GM23338 (cell line): ENCODE results near the gene COL18A1. TPM values are rescaled to one million over a fixed set of nuclear protein-coding genes. Genes with fewer than 3 reads are reported as not detected.
A peak's percentile ranks its signal among the peaks of the same experiment; 100 is the strongest.

ENCODE experiments used
- ATAC-seq: fragments of 200-7000 bp; cut with Tn5 transposase; 3 replicates; pipeline ENCODE4 v1.9.1; 2020
- DNase-seq: peaks from one replicate; pipeline ENCODE4 v3.0.0-alpha.2; 2015; ENCODE audit warnings: low spot score
- H2AFZ ChIP-seq: fragments of 200-600 bp; sonication (generic); 2 replicates; pipeline ENCODE4 v1.8.0; 2016; ENCODE audit warnings: antibody characterized with exemption, mild to moderate bottlenecking, moderate library complexity
- H3F3A ChIP-seq: fragments of 200-600 bp; sonication (generic); replicated peaks from 2 replicates; pipeline ENCODE4 v1.8.0; 2017; ENCODE audit warnings: antibody characterized with exemption, mixed run types, low read depth
- H3K27ac ChIP-seq: fragments of 200-600 bp; sonication (generic); 2 replicates; pipeline ENCODE4 v1.6.1; 2016; ENCODE audit warnings: low read depth
- H3K27me3 ChIP-seq: fragments of 200-600 bp; sonication (generic); 2 replicates; pipeline ENCODE4 v1.8.0; 2016; ENCODE audit warnings: mild to moderate bottlenecking, mixed run types, moderate library complexity; ENCODE audit not compliant: insufficient read depth
- H3K36me3 ChIP-seq: fragments of 200-600 bp; sonication (generic); 2 replicates; pipeline ENCODE4 v1.8.0; 2016; ENCODE audit warnings: mild to moderate bottlenecking; ENCODE audit not compliant: insufficient read depth
- H3K4me1 ChIP-seq: fragments of 200-600 bp; sonication (generic); 2 replicates; pipeline ENCODE4 v1.8.0; 2016; ENCODE audit warnings: mild to moderate bottlenecking, moderate library complexity; ENCODE audit not compliant: insufficient read depth
- H3K4me2 ChIP-seq: fragments of 200-600 bp; sonication (generic); 2 replicates; pipeline ENCODE4 v1.7.1; 2017; ENCODE audit warnings: mixed run types
- H3K4me3 ChIP-seq: fragments of 200-600 bp; sonication (generic); 2 replicates; pipeline ENCODE4 v1.6.1; 2016; ENCODE audit warnings: mixed run types
- H3K79me2 ChIP-seq: fragments of 200-600 bp; sonication (generic); replicated peaks from 2 replicates; pipeline ENCODE4 v1.8.0; 2017; ENCODE audit warnings: mild to moderate bottlenecking; ENCODE audit not compliant: insufficient read depth
- H3K9me2 ChIP-seq: fragments of 200-600 bp; sonication (generic); 2 replicates; pipeline ENCODE4 v1.8.0; 2017; ENCODE audit not compliant: insufficient read depth
- H4K20me1 ChIP-seq: fragments of 200-600 bp; sonication (generic); replicated peaks from 2 replicates; pipeline ENCODE4 v1.8.0; 2017; ENCODE audit warnings: mild to moderate bottlenecking; ENCODE audit not compliant: insufficient read depth
- H3K27ac Mint-ChIP-seq: 2 replicates; pipeline ENCODE4 v1.8.0; 2020; ENCODE audit warnings: inconsistent platforms, mild to moderate bottlenecking, moderate library complexity, mixed read lengths
- H3K27me3 Mint-ChIP-seq: 3 replicates; pipeline ENCODE4 v1.8.0; 2022; ENCODE audit warnings: low read depth, mild to moderate bottlenecking, moderate library complexity, mixed read lengths, inconsistent platforms; ENCODE audit not compliant: insufficient read depth, poor library complexity
- H3K36me3 Mint-ChIP-seq: 3 replicates; pipeline ENCODE4 v1.8.0; 2021; ENCODE audit warnings: low read depth, mild to moderate bottlenecking, inconsistent platforms, moderate library complexity, mixed read lengths
- H3K4me1 Mint-ChIP-seq: 3 replicates; pipeline ENCODE4 v1.8.0; 2020; ENCODE audit warnings: mild to moderate bottlenecking, inconsistent platforms, mixed read lengths
- H3K4me3 Mint-ChIP-seq: 3 replicates; pipeline ENCODE4 v1.8.0; 2021; ENCODE audit warnings: moderate library complexity, mild to moderate bottlenecking, inconsistent platforms, mixed read lengths
- H3K9me3 Mint-ChIP-seq: 3 replicates; pipeline ENCODE4 v1.8.0; 2020; ENCODE audit warnings: moderate library complexity, mild to moderate bottlenecking, inconsistent platforms, mixed read lengths
- CREB1 ChIP-seq: fragments of 250-450 bp; sonication (Bioruptor Pico); IDR thresholded peaks from 2 replicates; pipeline ENCODE4 v1.5.0; 2020; ENCODE audit warnings: low read depth, mild to moderate bottlenecking, moderate library complexity
- CTCF ChIP-seq, 2 experiments: fragments of 200-600 bp in 1 of 2; sonication (generic) in 1 of 2; conservative IDR thresholded peaks; 2 replicates each; pipeline versions ENCODE4 v1.5.1 to v1.6.1; 2016 to 2017; ENCODE audit warnings: antibody characterized with exemption in 2 of 2, low read depth in 2 of 2, mild to moderate bottlenecking in 2 of 2, moderate library complexity in 1 of 2
- ETS1 ChIP-seq: IDR thresholded peaks from 2 replicates; pipeline ENCODE4 v1.6.1; 2016; ENCODE audit warnings: antibody characterized with exemption
- EZH2 ChIP-seq: fragments of 200-600 bp; sonication (generic); IDR thresholded peaks from one replicate; pipeline ENCODE4 v1.8.0; 2017; ENCODE audit warnings: antibody characterized with exemption, mild to moderate bottlenecking, low read depth; ENCODE audit not compliant: unreplicated experiment
- EZH2phosphoT487 ChIP-seq: fragments of 200-600 bp; sonication (generic); IDR thresholded peaks from one replicate; pipeline ENCODE4 v1.8.1; 2018; ENCODE audit warnings: antibody characterized with exemption; ENCODE audit not compliant: unreplicated experiment
- NANOG ChIP-seq: IDR thresholded peaks from 2 replicates; pipeline ENCODE4 v1.6.1; 2016; ENCODE audit warnings: antibody characterized with exemption, borderline replicate concordance
- POLR2AphosphoS5 ChIP-seq: IDR thresholded peaks from 2 replicates; pipeline ENCODE4 v1.6.1; 2016; ENCODE audit warnings: antibody characterized with exemption, low read depth
- REST ChIP-seq: IDR thresholded peaks from one replicate; pipeline ENCODE4 v1.6.1; 2018; ENCODE audit warnings: antibody characterized with exemption; ENCODE audit not compliant: unreplicated experiment
- STAT1 ChIP-seq: IDR thresholded peaks from one replicate; pipeline ENCODE4 v1.6.1; 2016; ENCODE audit warnings: antibody characterized with exemption; ENCODE audit not compliant: unreplicated experiment
- ZNF114 ChIP-seq: fragments of 250-450 bp; sonication (Bioruptor Pico); IDR thresholded peaks from 2 replicates; pipeline ENCODE4 v1.5.0; 2020; ENCODE audit warnings: mild to moderate bottlenecking, moderate library complexity
- ZNF331 ChIP-seq: fragments of 250-450 bp; sonication (Bioruptor Pico); IDR thresholded peaks from 2 replicates; pipeline ENCODE4 v1.5.0; 2020; ENCODE audit warnings: low read depth, mild to moderate bottlenecking, moderate library complexity
- ZNF462 ChIP-seq: fragments of 250-450 bp; sonication (Bioruptor Pico); IDR thresholded peaks from 2 replicates; pipeline ENCODE4 v1.5.0; 2020; ENCODE audit warnings: mild to moderate bottlenecking, moderate library complexity
- polyA plus RNA-seq: library from polyadenylated mRNA; unstranded; fragments of >200 nt; fragmentation: Nextera tagmentation; extraction: Ambion mirVana; gene quantifications from 2 replicates; pipeline ENCODE4 v1.2.1, GENCODE V29; 2016
- total RNA-seq: library from RNA; depleted of rRNA; stranded (reverse); fragments of >200 nt; shearing (Covaris generic); gene quantifications from 2 replicates; pipeline ENCODE4 v1.2.3, GENCODE V29; 2014

COL18A1 gene
- total and polyA plus RNA-seq, 2 experiments from 2014 or later: 38.4 to 430 TPM

- TF ChIP-seq ETS1: no peak
- no peak for TF ChIP-seq POLR2AphosphoS5
- no peak for TF ChIP-seq NANOG
These were observed 27.1 kb upstream of the COL18A1 start (continued) for GRCh38 chr21:45377866-45378257.

GRCh38 chr21:45378258-45378966 is 26.6 kb upstream of the COL18A1 start:
- peak overlapping the region; percentile 56 for H3K27ac Mint-ChIP-seq
- Histone ChIP-seq H3K27ac (peak overlapping the region; percentile 81), H2AFZ (no peak overlapping the region), H3K4me3 (no peak overlapping the region), H3K4me1 (peaks cover 7% of the 10 kb centered on the region; the same call in 1 of the 2 replicates), H4K20me1 (no peaks in the 10 kb centered on the region), H3K27me3 (no peaks in the 10 kb centered on the region), H3F3A (peaks cover 9% of the 10 kb centered on the region; the same call in 1 of the 2 replicates), H3K4me2 (peak overlapping the region; percentile 2; the same call in 1 of the 2 replicates), H3K9me2 (no peaks in the 10 kb centered on the region), H3K36me3 (no peaks in the 10 kb centered on the region), H3K79me2 (no peaks in the 10 kb centered on the region)
- H3K4me1 Mint-ChIP-seq: peaks cover 28% of the 10 kb centered on the region
- no peak overlapping the region; the same call in 2 of the 3 replicates for H3K4me3 Mint-ChIP-seq
- H3K9me3 Mint-ChIP-seq: peaks cover 13% of the 10 kb centered on the region
- DNase-seq (peak; percentile 80), ATAC-seq (peak; percentile 84)
- peaks cover 11% of the 10 kb centered on the region for H3K27me3 Mint-ChIP-seq
- H3K36me3 Mint-ChIP-seq: peaks cover 17% of the 10 kb centered on the region
- TF ChIP-seq CREB1 (CRISPR knock-in tag) (no peak), ZNF114 (CRISPR knock-in tag) (no peak), POLR2AphosphoS5 (no peak), ZNF462 (CRISPR knock-in tag) (no peak), ZNF331 (CRISPR knock-in tag) (no peak), EZH2 (no peak), EZH2phosphoT487 (no peak), STAT1 (no peak), CTCF (conservative IDR thresholded peaks at IDR 0.05; ENCODE audit: low read depth in 2 of 2) (no peak), REST (no peak)
